GM12874 (cell line): ENCODE data around the gene NAA50.

ENCODE experiments used
- TF ChIP-seq, protein P1 (sequence below): IDR thresholded peaks from 2 replicates; pipeline ENCODE4 v1.5.1; 2011; ENCODE audit warnings: low read depth, mild to moderate bottlenecking, control low read depth, low read length, moderate library complexity; ENCODE audit not compliant: insufficient read depth

The NAA50 gene

DNA sequence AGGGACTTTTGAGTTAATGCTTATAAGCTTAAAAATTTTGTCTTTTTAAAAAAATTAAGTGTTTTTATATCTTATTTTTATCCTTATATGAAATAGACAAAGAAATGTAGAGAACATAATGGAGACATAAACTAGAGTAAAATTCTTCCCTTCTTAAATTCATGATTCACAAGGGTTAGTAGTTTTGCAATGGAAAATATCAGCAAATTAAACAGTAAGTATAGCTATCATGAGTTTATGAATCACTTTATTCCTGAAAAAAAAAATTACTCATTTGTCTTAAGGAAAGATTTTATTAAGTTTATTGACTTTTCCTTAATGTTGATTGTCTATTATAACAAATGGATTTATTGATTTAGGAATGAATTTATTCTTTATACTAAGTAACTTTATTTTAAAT is 5.1 kb upstream of the NAA50 start:
- TF ChIP-seq, protein P1, sequence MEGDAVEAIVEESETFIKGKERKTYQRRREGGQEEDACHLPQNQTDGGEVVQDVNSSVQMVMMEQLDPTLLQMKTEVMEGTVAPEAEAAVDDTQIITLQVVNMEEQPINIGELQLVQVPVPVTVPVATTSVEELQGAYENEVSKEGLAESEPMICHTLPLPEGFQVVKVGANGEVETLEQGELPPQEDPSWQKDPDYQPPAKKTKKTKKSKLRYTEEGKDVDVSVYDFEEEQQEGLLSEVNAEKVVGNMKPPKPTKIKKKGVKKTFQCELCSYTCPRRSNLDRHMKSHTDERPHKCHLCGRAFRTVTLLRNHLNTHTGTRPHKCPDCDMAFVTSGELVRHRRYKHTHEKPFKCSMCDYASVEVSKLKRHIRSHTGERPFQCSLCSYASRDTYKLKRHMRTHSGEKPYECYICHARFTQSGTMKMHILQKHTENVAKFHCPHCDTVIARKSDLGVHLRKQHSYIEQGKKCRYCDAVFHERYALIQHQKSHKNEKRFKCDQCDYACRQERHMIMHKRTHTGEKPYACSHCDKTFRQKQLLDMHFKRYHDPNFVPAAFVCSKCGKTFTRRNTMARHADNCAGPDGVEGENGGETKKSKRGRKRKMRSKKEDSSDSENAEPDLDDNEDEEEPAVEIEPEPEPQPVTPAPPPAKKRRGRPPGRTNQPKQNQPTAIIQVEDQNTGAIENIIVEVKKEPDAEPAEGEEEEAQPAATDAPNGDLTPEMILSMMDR: no peak

DNA sequence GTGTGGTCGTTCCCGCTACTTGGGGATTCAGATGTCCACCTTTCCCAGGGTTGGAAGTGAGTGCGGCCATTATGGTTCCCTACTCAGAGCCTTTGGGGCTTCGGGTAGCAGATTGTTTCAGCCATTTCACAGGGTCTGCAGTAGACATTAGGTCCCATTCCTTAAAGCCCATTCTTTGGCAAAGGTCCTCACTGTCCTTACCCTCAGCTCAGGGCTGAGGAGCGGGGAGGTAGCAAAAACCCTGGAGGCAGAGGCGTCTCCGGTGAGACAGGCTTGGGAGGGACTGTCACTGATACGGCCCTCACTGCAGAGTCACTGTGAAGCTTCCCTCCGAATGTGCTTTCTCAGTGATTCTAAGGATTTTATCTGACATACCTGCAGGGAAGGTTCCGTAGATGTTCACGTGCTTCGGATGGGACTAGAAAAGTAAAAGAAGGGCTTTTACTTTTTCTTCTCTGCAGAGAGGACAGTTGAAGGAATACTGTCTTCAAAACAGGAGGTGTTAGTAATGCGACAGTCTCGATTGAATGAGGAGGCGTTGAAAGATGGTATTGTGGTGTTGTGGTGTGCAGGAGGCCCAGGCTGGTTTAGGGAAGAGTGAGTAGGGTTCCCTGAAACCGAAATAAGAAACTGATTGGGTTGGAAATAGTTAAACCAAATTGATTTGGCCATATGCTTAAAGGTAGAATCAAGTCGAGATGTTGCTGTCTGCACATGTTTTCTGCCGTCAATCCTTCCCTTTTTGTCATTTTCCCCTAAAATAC is 1.4 kb upstream of the NAA50 start:
- TF ChIP-seq, protein P1: no peak

DNA sequence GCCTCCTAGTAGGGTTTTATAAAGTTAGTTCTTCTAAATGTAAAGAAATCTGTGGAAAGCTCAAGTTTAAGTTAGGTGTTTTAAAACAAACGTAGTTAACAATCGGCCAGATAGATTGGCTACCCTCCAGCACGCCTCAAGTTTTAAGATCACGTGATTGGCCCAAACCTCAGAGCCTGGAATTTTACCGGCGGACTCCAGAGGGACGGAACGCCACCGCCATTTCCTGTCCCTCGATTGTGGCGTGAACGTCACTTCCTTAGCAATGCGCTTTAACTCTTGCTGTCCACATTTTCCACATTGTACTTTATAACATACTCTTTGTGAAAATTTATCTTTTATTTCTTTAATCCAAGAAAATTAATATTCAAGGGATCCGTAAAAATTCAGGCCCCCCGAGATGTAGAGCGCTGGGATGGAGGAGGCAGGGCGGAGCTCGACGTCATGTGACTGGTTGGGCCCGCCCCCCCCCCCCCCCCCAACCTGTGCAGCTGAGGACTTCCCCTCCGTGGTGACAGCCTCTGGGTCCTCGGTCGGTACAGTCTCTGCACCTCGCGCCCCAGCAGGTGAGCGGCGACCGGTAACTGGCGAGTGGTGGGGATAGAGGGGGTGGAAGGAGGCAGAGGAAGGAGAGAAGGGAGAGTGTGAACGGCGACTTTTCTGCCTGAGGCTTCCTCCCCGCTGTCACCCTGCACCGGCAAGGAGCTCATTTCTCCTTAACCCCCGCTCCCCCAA is 666 bp upstream of the NAA50 start, which contains the start of gene ATP6V1A:
Gene ATP6V1A, plus strand, starts transcription at position 488 of the 735 bp plus-strand sequence. CDS start 31,719 bp downstream, outside the sequence.
- TF ChIP-seq, protein P1: no peak

DNA sequence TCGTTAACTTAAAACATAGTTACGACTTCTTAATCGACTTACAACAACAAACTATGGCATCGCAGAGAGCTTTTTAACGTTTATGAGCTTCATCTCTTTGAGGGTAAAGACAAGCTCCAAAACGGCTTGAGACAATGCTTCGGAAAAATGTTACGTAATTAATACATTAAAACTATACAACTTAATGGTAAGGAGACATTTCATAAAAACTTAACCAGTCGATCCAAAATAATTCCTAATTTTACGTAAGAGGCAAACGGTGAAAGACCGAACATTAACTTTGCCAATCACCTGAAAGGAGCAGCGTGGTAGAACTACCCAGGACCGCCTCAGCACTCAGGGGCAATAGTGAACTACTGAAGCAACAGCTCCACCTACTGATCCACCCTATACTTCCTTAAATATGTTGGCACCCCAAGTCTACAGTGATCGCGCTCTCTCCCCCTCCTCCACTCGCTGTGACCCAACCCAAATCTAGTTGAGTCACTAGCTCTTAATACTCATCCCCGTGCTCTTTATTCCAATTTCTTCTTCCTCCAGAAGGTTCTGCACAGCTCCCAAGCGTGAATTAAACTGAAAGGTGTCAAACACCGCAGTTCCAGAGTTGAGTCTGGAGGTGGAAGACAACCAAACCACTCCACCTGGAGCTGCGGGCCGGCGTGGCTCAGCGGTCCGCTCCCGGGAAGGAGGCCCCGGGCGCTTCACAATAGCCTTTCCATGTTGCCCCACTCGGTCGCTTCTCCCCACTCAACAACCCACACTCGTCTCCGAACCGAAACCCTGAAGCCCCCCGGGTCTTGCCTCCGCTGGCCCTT is 901 bp downstream of the NAA50 start:
- TF ChIP-seq, protein P1: peak; percentile 65

DNA sequence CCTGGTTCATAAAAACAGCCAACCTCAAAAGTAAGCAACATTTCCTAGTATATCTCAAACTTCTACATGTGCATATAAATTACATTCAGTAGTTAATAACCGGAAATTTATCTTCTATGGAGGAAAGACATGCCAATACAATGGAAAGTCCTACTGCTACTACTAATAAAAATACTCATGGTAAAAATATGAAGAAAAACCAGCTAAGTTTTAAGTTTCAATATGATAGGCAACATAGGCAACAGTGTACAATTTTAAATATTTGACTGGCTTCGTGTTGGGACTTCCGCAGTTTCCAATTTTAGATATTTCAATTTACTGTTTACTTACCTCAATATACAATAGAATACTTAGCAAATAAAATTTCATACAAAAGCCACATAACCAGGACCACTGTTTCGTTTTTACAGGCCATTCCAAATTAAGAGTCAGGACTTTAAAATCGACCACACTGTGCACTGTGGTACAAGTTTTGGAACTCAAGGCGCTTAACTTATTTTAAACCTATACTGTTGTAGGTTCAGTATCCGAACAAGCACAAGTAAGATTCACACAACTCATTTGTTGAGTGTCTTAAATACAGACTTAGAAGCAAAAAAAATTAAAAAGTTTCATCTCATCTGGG is 2.9 kb downstream of the NAA50 start:
- TF ChIP-seq, protein P1: no peak

DNA sequence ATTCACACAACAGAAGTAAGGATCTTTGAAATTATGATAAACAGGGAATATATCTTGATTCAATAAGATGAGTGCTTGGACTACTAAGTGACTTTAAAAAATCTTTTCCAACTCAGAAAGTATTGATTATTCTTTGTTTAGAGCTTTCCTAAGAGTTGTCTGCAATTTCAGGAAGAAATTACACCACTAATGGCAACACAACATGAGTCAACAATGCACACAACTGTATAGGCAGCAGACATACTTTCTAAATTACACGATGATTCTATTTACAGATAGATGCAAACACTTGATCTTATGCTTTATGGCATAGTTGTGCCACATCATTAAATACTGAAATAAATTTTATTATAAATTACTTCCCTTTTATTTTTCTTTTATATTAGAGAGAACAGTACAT is 4.4 kb downstream of the NAA50 start:
- TF ChIP-seq, protein P1: no peak
